PC-9 (cell line): ENCODE measurements around the gene FBLN2. TPM values are rescaled to one million over a fixed set of nuclear protein-coding genes. Genes with fewer than 3 reads are reported as not detected.

ENCODE experiments used
- BruUV-seq: library from RNA; stranded (reverse); fragments of 400-500 nt; replicated peaks from 2 replicates; lab custom pipeline; 2021; lab: Mats Ljungman, UMichigan
- CTCF ChIA-PET: fragments of 300-600 bp; sonication (Branson Sonifier 250); formaldehyde crosslinking; loops from one replicate; lab custom pipeline; 2022; ENCODE audit warnings: antibody characterized with exemption; lab: Charles Lee
- POLR2A ChIA-PET: fragments of 300-600 bp; sonication (Branson Sonifier 250); formaldehyde crosslinking; loops from one replicate; lab custom pipeline; 2022; ENCODE audit warnings: antibody characterized with exemption; ENCODE audit not compliant: unreplicated experiment; lab: Charles Lee
- DNase-seq, 2 experiments: peaks; one replicate each; pipeline versions ENCODE4 v3.0.0 to v3.0.0-alpha.2; 2015 to 2022; ENCODE audit warnings: mixed read lengths in 1 of 2
- H2AFZ ChIP-seq: fragments of 200-600 bp; sonication (generic); 2 replicates; pipeline ENCODE4 v1.8.1; 2017; ENCODE audit warnings: antibody characterized with exemption
- H3F3A ChIP-seq: fragments of 200-600 bp; sonication (generic); 2 replicates; pipeline ENCODE4 v1.8.1; 2017; ENCODE audit warnings: antibody characterized with exemption, mild to moderate bottlenecking, low read depth; ENCODE audit not compliant: insufficient read depth
- H3K27ac ChIP-seq: fragments of 200-600 bp; sonication (generic); 2 replicates; pipeline ENCODE4 v1.6.1; 2016; ENCODE audit warnings: mixed run types
- H3K27me3 ChIP-seq: fragments of 200-600 bp; sonication (generic); 2 replicates; pipeline ENCODE4 v1.6.1; 2016; ENCODE audit warnings: low read depth, mixed run types; ENCODE audit not compliant: insufficient read depth
- H3K36me3 ChIP-seq: fragments of 200-600 bp; sonication (generic); 2 replicates; pipeline ENCODE4 v1.6.1; 2016; ENCODE audit warnings: low read depth, mixed run types
- H3K4me1 ChIP-seq: fragments of 200-600 bp; sonication (generic); replicated peaks from 2 replicates; pipeline ENCODE4 v1.6.1; 2016; ENCODE audit warnings: mixed run types; ENCODE audit not compliant: insufficient read depth
- H3K4me2 ChIP-seq: fragments of 200-600 bp; sonication (generic); 2 replicates; pipeline ENCODE4 v1.6.1; 2017; ENCODE audit warnings: mixed run types
- H3K4me3 ChIP-seq: fragments of 200-600 bp; sonication (generic); 2 replicates; pipeline ENCODE4 v1.6.1; 2016; ENCODE audit warnings: mixed run types
- H3K79me2 ChIP-seq: fragments of 200-600 bp; sonication (generic); 2 replicates; pipeline ENCODE4 v1.6.1; 2017; ENCODE audit warnings: low read depth, mixed run types
- H3K9me2 ChIP-seq: fragments of 200-600 bp; sonication (generic); 2 replicates; pipeline ENCODE4 v1.8.1; 2017; ENCODE audit warnings: mild to moderate bottlenecking; ENCODE audit not compliant: insufficient read depth
- H3K9me3 ChIP-seq: fragments of 200-600 bp; sonication (generic); 2 replicates; pipeline ENCODE4 v1.8.1; 2016; ENCODE audit warnings: low read depth; ENCODE audit not compliant: insufficient read depth
- H4K20me1 ChIP-seq: fragments of 200-600 bp; sonication (generic); 2 replicates; pipeline ENCODE4 v1.8.1; 2017; ENCODE audit not compliant: insufficient read depth
- CTCF ChIP-seq: fragments of 200-600 bp; sonication (generic); conservative IDR thresholded peaks from 2 replicates; pipeline ENCODE4 v1.6.1; 2017; ENCODE audit warnings: mixed run types, antibody characterized with exemption, mild to moderate bottlenecking, moderate library complexity
- EZH2 ChIP-seq: fragments of 200-600 bp; sonication (generic); IDR thresholded peaks from 2 replicates; pipeline ENCODE4 v1.8.0; 2017; ENCODE audit warnings: antibody characterized with exemption, low read depth
- intact Hi-C: fragments of 100-400 bp; cut with micrococcal nuclease; formaldehyde crosslinking; loops from one replicate; pipeline ENCODE4 v1.10.0; 2022; ENCODE audit not compliant: unreplicated experiment
- total RNA-seq: library from RNA; stranded (reverse); gene quantifications from 2 replicates; pipeline ENCODE4 v1.2.3, GENCODE V29; 2021

The FBLN2 gene
- total RNA-seq, 1 experiment from 2014 or later = 0.57 TPM

- no TSS peak for BruUV-seq
- Histone ChIP-seq H3K4me2 (no peak overlapping the region), H3K36me3 (no peaks in the 10 kb centered on the region), H2AFZ (no peak overlapping the region), H3K27ac (no peak overlapping the region), H3K4me1 (no peaks in the 10 kb centered on the region), H3K4me3 (no peak overlapping the region), H3K79me2 (no peaks in the 10 kb centered on the region), H4K20me1 (no peaks in the 10 kb centered on the region), H3K9me3 (no peaks in the 10 kb centered on the region), H3F3A (no peaks in the 10 kb centered on the region), H3K9me2 (no peaks in the 10 kb centered on the region), H3K27me3 (no peaks in the 10 kb centered on the region; the same call in 1 of the 2 replicates)
- POLR2A ChIA-PET = no interaction called here
- intact Hi-C loops = no loop called here
- TF ChIP-seq CTCF (no peak), EZH2 (no peak)
- no peak for DNase-seq
- CTCF ChIA-PET = no interaction called here
These were observed 73.4 kb downstream of the FBLN2 start for GRCh38 chr3:13622356-13622755.

GRCh38 chr3:13623101-13623654, 74.3 kb downstream of the FBLN2 start:
- Histone ChIP-seq H3K27ac (no peak overlapping the region), H3K4me2 (no peak overlapping the region), H3K79me2 (no peaks in the 10 kb centered on the region), H3K4me1 (no peaks in the 10 kb centered on the region), H2AFZ (no peak overlapping the region), H3K36me3 (no peaks in the 10 kb centered on the region), H3K27me3 (no peaks in the 10 kb centered on the region; the same call in 1 of the 2 replicates), H3K9me3 (no peaks in the 10 kb centered on the region), H3F3A (no peaks in the 10 kb centered on the region), H3K9me2 (no peaks in the 10 kb centered on the region), H3K4me3 (no peak overlapping the region), H4K20me1 (no peaks in the 10 kb centered on the region)
- ChIA-PET POLR2A (no interaction called here), CTCF (no interaction called here)
- TF ChIP-seq CTCF (no peak), EZH2 (no peak)
- BruUV-seq = no TSS peak
- DNase-seq = peak in 1 of 2 experiments; percentile 31
- intact Hi-C loops = no loop called here

- Histone ChIP-seq H3F3A (no peaks in the 10 kb centered on the region), H3K79me2 (no peaks in the 10 kb centered on the region), H3K9me2 (no peaks in the 10 kb centered on the region), H3K4me2 (no peak overlapping the region), H3K36me3 (no peaks in the 10 kb centered on the region), H3K9me3 (no peaks in the 10 kb centered on the region), H4K20me1 (no peaks in the 10 kb centered on the region), H3K4me1 (no peaks in the 10 kb centered on the region), H3K4me3 (no peak overlapping the region), H3K27me3 (no peaks in the 10 kb centered on the region), H2AFZ (no peak overlapping the region), H3K27ac (no peak overlapping the region)
- no TSS peak for BruUV-seq
- ChIA-PET CTCF (no interaction called here), POLR2A (no interaction called here)
- intact Hi-C loops = no loop called here
- no peak for DNase-seq
- TF ChIP-seq EZH2 (no peak), CTCF (no peak)
These were observed 75.1 kb downstream of the FBLN2 start for GRCh38 chr3:13624021-13624420.
